MCF 10A (cell line): ENCODE measurements around the gene CLDN9. TPM values are rescaled to one million over a fixed set of nuclear protein-coding genes. Genes with fewer than 3 reads are reported as not detected.
A peak's percentile ranks its signal among the peaks of the same experiment; 100 is the strongest.

ENCODE experiments used
- BruUV-seq: library from RNA; stranded (reverse); fragments of 400-500 nt; replicated peaks from 2 replicates; lab custom pipeline; 2021; lab: Mats Ljungman, UMichigan
- CTCF ChIA-PET: fragments of 300-600 bp; sonication (Branson Sonifier 250); formaldehyde crosslinking; extraction: SDS; loops from one replicate; lab custom pipeline; 2021; ENCODE audit warnings: antibody characterized with exemption, inconsistent platforms; lab: Yijun Ruan, JAX
- POLR2A ChIA-PET: fragments of 300-600, 350-650 bp; sonication (Branson Sonifier 250); formaldehyde crosslinking; extraction: SDS; loops from one replicate; lab custom pipeline; 2020; ENCODE audit warnings: antibody characterized with exemption, inconsistent platforms; lab: Yijun Ruan, JAX
- DNase-seq: peaks from one replicate; pipeline ENCODE4 v3.0.0-alpha.2; 2018; ENCODE audit not compliant: unreplicated experiment
- H3K27ac Mint-ChIP-seq: one replicate; pipeline ENCODE4 v1.8.0; 2022; ENCODE audit warnings: mild to moderate bottlenecking, low read depth, mixed read lengths; ENCODE audit not compliant: unreplicated experiment
- H3K27me3 Mint-ChIP-seq: one replicate; pipeline ENCODE4 v1.8.0; 2022; ENCODE audit warnings: mixed read lengths; ENCODE audit not compliant: insufficient read depth, unreplicated experiment
- H3K36me3 Mint-ChIP-seq: one replicate; pipeline ENCODE4 v1.8.0; 2022; ENCODE audit warnings: mild to moderate bottlenecking, moderate library complexity, mixed read lengths; ENCODE audit not compliant: insufficient read depth, unreplicated experiment
- H3K4me1 Mint-ChIP-seq: one replicate; pipeline ENCODE4 v1.8.0; 2022; ENCODE audit warnings: mixed read lengths; ENCODE audit not compliant: insufficient read depth, unreplicated experiment
- H3K4me3 Mint-ChIP-seq: one replicate; pipeline ENCODE4 v1.8.0; 2022; ENCODE audit warnings: mild to moderate bottlenecking, moderate library complexity, mixed read lengths; ENCODE audit not compliant: unreplicated experiment
- H3K9me3 Mint-ChIP-seq: one replicate; pipeline ENCODE4 v1.8.0; 2022; ENCODE audit warnings: mixed read lengths; ENCODE audit not compliant: unreplicated experiment
- CTCF ChIP-seq: fragments of 200-600 bp; IDR thresholded peaks from one replicate; pipeline ENCODE4 v1.8.0; 2022; ENCODE audit warnings: antibody characterized with exemption, mild to moderate bottlenecking; ENCODE audit not compliant: unreplicated experiment
- intact Hi-C: fragments of 100-400 bp; cut with micrococcal nuclease; formaldehyde crosslinking; loops from 2 replicates; pipeline ENCODE4 v1.14.1; 2022
- total RNA-seq: library from RNA; stranded (reverse); gene quantifications from 2 replicates; pipeline ENCODE4 v1.2.3, GENCODE V29; 2022

Gene CLDN9
- total RNA-seq, 1 experiment from 2014 or later, result 0.44 TPM

GRCh38 chr16:2971985-2972784, 40.5 kb upstream of the CLDN9 start:
- H3K9me3 Mint-ChIP-seq, result no peaks in the 10 kb centered on the region
- no peaks in the 10 kb centered on the region for H3K36me3 Mint-ChIP-seq
- H3K4me1 Mint-ChIP-seq, result peaks cover 5% of the 10 kb centered on the region
- POLR2A ChIA-PET, result interaction anchor here (1.4 to 1.5 kb wide), 2 partner anchors 8 to 19 kb away, joined by 5 read pairs; partner anchors contain the start of gene PKMYT1
- peak overlapping the region; percentile 4 for H3K27ac Mint-ChIP-seq
- BruUV-seq, result no TSS peak
- H3K27me3 Mint-ChIP-seq, result no peaks in the 10 kb centered on the region
- H3K4me3 Mint-ChIP-seq, result no peak overlapping the region
- no peak for DNase-seq
- CTCF ChIA-PET, result interaction anchor here (0.6 kb wide), 3 partner anchors 16 to 979 kb away, joined by 3 to 4 read pairs (median 3); partner anchors contain the start of gene TNFRSF12A
- TF ChIP-seq CTCF, result no peak
- intact Hi-C loops, result no loop called here

GRCh38 chr16:2973093-2973492, 39.6 kb upstream of the CLDN9 start:
- H3K4me3 Mint-ChIP-seq, result no peak overlapping the region
- ChIA-PET POLR2A (no interaction called here), CTCF (no interaction called here)
- no peak for DNase-seq
- H3K36me3 Mint-ChIP-seq, result no peaks in the 10 kb centered on the region
- no peak overlapping the region for H3K27ac Mint-ChIP-seq
- no peaks in the 10 kb centered on the region for H3K9me3 Mint-ChIP-seq
- no peaks in the 10 kb centered on the region for H3K27me3 Mint-ChIP-seq
- TSS peak; percentile 30 for BruUV-seq
- H3K4me1 Mint-ChIP-seq, result peaks cover 5% of the 10 kb centered on the region
- intact Hi-C loops, result no loop called here
- TF ChIP-seq CTCF, result no peak

GRCh38 chr16:2973605-2974318, 39.0 kb upstream of the CLDN9 start:
- intact Hi-C loops, result no loop called here
- Mint-ChIP-seq H3K27ac (no peak overlapping the region), H3K4me3 (no peak overlapping the region), H3K4me1 (peaks cover 5% of the 10 kb centered on the region), H3K9me3 (no peaks in the 10 kb centered on the region), H3K27me3 (no peaks in the 10 kb centered on the region), H3K36me3 (no peaks in the 10 kb centered on the region)
- POLR2A ChIA-PET, result no interaction called here
- CTCF ChIA-PET, result interaction anchor here (0.7 kb wide), 2 partner anchors 9 to 70 kb away, joined by 3 read pairs; no protein-coding TSS in a partner anchor
- no TSS peak for BruUV-seq
- no peak for DNase-seq
- TF ChIP-seq CTCF, result no peak
